HEK293 (cell line): ENCODE data around the gene RBM20.
A peak's percentile ranks its signal among the peaks of the same experiment; 100 is the strongest.

Experiments
- BCL11B ChIP-seq: fragments of 450-650 bp; formaldehyde crosslinking; IDR thresholded peaks from 2 replicates; pipeline ENCODE4 v1.5.1; 2016; ENCODE audit warnings: low read depth, missing biosample characterization, missing genetic modification characterization
- KLF17 ChIP-seq: fragments of 450-650 bp; formaldehyde crosslinking; IDR thresholded peaks from 2 replicates; pipeline ENCODE4 v1.5.1; 2016; ENCODE audit warnings: missing biosample characterization, missing genetic modification characterization
- MEIS1 ChIP-seq: sonication (generic); formaldehyde crosslinking; IDR thresholded peaks from 2 replicates; pipeline ENCODE4 v1.8.1; 2022; ENCODE audit warnings: missing genetic modification reagents, mild to moderate bottlenecking, borderline replicate concordance
- PRDM10 ChIP-seq: fragments of 450-650 bp; formaldehyde crosslinking; IDR thresholded peaks from 2 replicates; pipeline ENCODE4 v1.5.1; 2016; ENCODE audit warnings: missing biosample characterization, missing genetic modification characterization
- SP3 ChIP-seq: fragments of 450-650 bp; formaldehyde crosslinking; IDR thresholded peaks from 2 replicates; pipeline ENCODE4 v1.5.1; 2016; ENCODE audit warnings: missing biosample characterization, missing genetic modification characterization
- TRIM28 ChIP-seq: IDR thresholded peaks from 2 replicates; pipeline ENCODE4 v1.6.1; 2011; ENCODE audit warnings: low read length, control low read depth, borderline replicate concordance
- ZBTB20 ChIP-seq: fragments of 450-650 bp; formaldehyde crosslinking; IDR thresholded peaks from 2 replicates; pipeline ENCODE4 v1.5.1; 2016; ENCODE audit warnings: missing biosample characterization, missing genetic modification characterization
- ZNF10 ChIP-seq: fragments of 450-650 bp; formaldehyde crosslinking; IDR thresholded peaks from 2 replicates; pipeline ENCODE4 v1.5.1; 2017; ENCODE audit warnings: missing biosample characterization, missing genetic modification characterization
- ZNF121 ChIP-seq: fragments of 450-650 bp; formaldehyde crosslinking; IDR thresholded peaks from 2 replicates; pipeline ENCODE4 v1.5.1; 2016; ENCODE audit warnings: missing biosample characterization, missing genetic modification characterization
- ZNF148 ChIP-seq: fragments of 450-650 bp; formaldehyde crosslinking; IDR thresholded peaks from 2 replicates; pipeline ENCODE4 v1.5.0; 2017; ENCODE audit warnings: missing biosample characterization, missing genetic modification characterization, borderline replicate concordance
- ZNF23 ChIP-seq: fragments of 450-650 bp; formaldehyde crosslinking; IDR thresholded peaks from 2 replicates; pipeline ENCODE4 v1.5.1; 2016; ENCODE audit warnings: missing biosample characterization, missing genetic modification characterization, borderline replicate concordance
- ZNF292 ChIP-seq: fragments of 450-650 bp; formaldehyde crosslinking; IDR thresholded peaks from 2 replicates; pipeline ENCODE4 v1.5.1; 2016; ENCODE audit warnings: low read depth, missing biosample characterization, missing genetic modification characterization, borderline replicate concordance
- ZNF398 ChIP-seq: fragments of 450-650 bp; formaldehyde crosslinking; IDR thresholded peaks from 2 replicates; pipeline ENCODE4 v1.5.1; 2017; ENCODE audit warnings: missing biosample characterization, missing genetic modification characterization
- ZNF510 ChIP-seq: fragments of 450-650 bp; formaldehyde crosslinking; IDR thresholded peaks from 2 replicates; pipeline ENCODE4 v1.5.1; 2018; ENCODE audit warnings: mild to moderate bottlenecking, missing genetic modification characterization, missing biosample characterization; ENCODE audit not compliant: insufficient replicate concordance
- ZNF521 ChIP-seq: fragments of 450-650 bp; formaldehyde crosslinking; IDR thresholded peaks from 2 replicates; pipeline ENCODE4 v1.5.1; 2017; ENCODE audit warnings: missing biosample characterization, mild to moderate bottlenecking, missing genetic modification characterization
- ZNF660 ChIP-seq: fragments of 450-650 bp; IDR thresholded peaks from 2 replicates; pipeline ENCODE4 v1.5.1; 2018; ENCODE audit warnings: missing biosample characterization, mild to moderate bottlenecking, missing genetic modification characterization
- TF ChIP-seq, protein P1 (sequence below): fragments of 450-650 bp; formaldehyde crosslinking; IDR thresholded peaks from 2 replicates; pipeline ENCODE4 v1.5.1; 2016; ENCODE audit warnings: missing biosample characterization, missing genetic modification characterization
- TF ChIP-seq, protein P2 (sequence below): fragments of 450-650 bp; formaldehyde crosslinking; IDR thresholded peaks from 2 replicates; pipeline ENCODE4 v1.5.1; 2016; ENCODE audit warnings: missing biosample characterization, missing genetic modification characterization
- TF ChIP-seq, protein P3 (sequence below): fragments of 450-650 bp; formaldehyde crosslinking; IDR thresholded peaks from 2 replicates; pipeline ENCODE4 v1.5.1; 2016; ENCODE audit warnings: missing biosample characterization, missing genetic modification characterization, borderline replicate concordance

Gene RBM20

DNA sequence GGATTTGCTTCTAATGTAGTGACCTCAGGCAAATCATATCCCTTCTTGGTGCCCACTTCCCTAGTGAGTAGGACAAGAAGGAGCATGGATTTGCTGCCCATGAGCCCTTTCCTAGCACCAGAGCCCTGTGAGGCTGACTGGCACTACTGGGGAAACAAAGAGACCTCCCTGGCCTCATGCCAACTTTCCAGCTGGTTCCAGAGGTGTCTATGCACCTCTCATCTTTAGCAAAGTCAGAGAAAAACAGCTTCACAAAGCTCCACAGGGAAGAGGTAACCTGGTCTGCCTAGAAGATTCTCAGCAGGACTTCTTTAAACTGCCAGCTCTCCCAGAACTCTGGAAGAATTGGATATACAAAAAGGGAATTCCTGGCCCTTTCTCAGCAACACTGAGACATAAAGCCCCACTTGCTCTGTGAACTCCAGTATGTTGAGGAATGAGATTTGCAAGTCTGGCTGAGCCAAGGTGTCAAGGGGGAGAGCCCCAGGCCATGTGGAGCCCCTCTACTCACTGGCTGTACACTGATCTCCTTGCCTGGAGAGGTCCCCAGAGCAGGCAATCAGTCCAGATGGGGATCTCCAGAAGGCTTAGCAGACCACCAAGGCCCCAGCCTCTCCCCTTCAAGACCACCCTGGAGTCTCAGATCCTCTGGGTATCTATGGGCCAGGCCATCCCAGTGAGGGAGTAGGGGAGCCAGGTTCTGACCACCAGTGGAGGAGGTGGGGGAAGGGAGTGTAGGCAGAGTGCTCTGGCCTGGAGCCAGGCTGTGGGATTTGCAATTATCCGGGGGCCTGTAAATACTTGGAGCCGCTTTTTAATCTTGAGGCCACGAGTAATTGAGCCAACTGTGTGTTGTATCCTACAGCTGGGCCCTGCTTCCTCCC lies 24.4 kb upstream of the RBM20 start (continued):
- no peak for TF ChIP-seq ZNF660 (tag by site-specific recombination)
- TF ChIP-seq TRIM28: no peak
- TF ChIP-seq, protein P1, sequence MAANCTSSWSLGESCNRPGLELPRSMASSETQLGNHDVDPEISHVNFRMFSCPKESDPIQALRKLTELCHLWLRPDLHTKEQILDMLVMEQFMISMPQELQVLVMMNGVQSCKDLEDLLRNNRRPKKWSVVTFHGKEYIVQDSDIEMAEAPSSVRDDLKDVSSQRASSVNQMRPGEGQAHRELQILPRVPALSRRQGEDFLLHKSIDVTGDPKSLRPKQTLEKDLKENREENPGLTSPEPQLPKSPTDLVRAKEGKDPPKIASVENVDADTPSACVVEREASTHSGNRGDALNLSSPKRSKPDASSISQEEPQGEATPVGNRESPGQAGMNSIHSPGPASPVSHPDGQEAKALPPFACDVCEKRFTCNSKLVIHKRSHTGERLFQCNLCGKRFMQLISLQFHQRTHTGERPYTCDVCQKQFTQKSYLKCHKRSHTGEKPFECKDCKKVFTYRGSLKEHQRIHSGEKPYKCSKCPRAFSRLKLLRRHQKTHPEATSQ: no peak
- TF ChIP-seq ZNF121 (tag by site-specific recombination): no peak; the same call in 1 of the 2 replicates
- no peak for TF ChIP-seq ZNF10 (tag by site-specific recombination)
- no peak for TF ChIP-seq SP3 (tag by site-specific recombination)
- TF ChIP-seq KLF17 (tag by site-specific recombination): no peak
- peak; percentile 96 for TF ChIP-seq PRDM10
- TF ChIP-seq ZBTB20: peak; percentile 34; the same call in 1 of the 2 replicates
- TF ChIP-seq ZNF148 (tag by site-specific recombination): no peak
- no peak for TF ChIP-seq MEIS1 (CRISPR knock-in tag)
- no peak for TF ChIP-seq ZNF292 (tag by site-specific recombination)
- TF ChIP-seq ZNF510: no peak
- TF ChIP-seq, protein P2, sequence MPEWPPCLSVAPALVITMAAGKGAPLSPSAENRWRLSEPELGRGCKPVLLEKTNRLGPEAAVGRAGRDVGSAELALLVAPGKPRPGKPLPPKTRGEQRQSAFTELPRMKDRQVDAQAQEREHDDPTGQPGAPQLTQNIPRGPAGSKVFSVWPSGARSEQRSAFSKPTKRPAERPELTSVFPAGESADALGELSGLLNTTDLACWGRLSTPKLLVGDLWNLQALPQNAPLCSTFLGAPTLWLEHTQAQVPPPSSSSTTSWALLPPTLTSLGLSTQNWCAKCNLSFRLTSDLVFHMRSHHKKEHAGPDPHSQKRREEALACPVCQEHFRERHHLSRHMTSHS (tag by site-specific recombination): no peak
- no peak for TF ChIP-seq BCL11B (tag by site-specific recombination)
- TF ChIP-seq, protein P3, sequence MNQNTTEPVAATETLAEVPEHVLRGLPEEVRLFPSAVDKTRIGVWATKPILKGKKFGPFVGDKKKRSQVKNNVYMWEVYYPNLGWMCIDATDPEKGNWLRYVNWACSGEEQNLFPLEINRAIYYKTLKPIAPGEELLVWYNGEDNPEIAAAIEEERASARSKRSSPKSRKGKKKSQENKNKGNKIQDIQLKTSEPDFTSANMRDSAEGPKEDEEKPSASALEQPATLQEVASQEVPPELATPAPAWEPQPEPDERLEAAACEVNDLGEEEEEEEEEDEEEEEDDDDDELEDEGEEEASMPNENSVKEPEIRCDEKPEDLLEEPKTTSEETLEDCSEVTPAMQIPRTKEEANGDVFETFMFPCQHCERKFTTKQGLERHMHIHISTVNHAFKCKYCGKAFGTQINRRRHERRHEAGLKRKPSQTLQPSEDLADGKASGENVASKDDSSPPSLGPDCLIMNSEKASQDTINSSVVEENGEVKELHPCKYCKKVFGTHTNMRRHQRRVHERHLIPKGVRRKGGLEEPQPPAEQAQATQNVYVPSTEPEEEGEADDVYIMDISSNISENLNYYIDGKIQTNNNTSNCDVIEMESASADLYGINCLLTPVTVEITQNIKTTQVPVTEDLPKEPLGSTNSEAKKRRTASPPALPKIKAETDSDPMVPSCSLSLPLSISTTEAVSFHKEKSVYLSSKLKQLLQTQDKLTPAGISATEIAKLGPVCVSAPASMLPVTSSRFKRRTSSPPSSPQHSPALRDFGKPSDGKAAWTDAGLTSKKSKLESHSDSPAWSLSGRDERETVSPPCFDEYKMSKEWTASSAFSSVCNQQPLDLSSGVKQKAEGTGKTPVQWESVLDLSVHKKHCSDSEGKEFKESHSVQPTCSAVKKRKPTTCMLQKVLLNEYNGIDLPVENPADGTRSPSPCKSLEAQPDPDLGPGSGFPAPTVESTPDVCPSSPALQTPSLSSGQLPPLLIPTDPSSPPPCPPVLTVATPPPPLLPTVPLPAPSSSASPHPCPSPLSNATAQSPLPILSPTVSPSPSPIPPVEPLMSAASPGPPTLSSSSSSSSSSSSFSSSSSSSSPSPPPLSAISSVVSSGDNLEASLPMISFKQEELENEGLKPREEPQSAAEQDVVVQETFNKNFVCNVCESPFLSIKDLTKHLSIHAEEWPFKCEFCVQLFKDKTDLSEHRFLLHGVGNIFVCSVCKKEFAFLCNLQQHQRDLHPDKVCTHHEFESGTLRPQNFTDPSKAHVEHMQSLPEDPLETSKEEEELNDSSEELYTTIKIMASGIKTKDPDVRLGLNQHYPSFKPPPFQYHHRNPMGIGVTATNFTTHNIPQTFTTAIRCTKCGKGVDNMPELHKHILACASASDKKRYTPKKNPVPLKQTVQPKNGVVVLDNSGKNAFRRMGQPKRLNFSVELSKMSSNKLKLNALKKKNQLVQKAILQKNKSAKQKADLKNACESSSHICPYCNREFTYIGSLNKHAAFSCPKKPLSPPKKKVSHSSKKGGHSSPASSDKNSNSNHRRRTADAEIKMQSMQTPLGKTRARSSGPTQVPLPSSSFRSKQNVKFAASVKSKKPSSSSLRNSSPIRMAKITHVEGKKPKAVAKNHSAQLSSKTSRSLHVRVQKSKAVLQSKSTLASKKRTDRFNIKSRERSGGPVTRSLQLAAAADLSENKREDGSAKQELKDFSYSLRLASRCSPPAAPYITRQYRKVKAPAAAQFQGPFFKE: no peak
- no peak for TF ChIP-seq ZNF521 (tag by site-specific recombination)
- no peak for TF ChIP-seq ZNF23 (tag by site-specific recombination)
- peak; percentile 80 for TF ChIP-seq ZNF398
